ENCODE results near the gene SLITRK3.

SLITRK3 gene

GRCh38 chr3:165195640-165196576 lies at the start of gene SLITRK3:
SLITRK3 (minus strand) TSS chr3:165196384; CDS start chr3:165190830, 5,554 bp downstream.
- no peak for DNase-seq (ENCODE audit: low read depth)

GRCh38 chr3:165243597-165243996 lies 47.4 kb upstream of the SLITRK3 start:
- DNase-seq (ENCODE audit: low read depth), result no peak

GRCh38 chr3:165233501-165234195 lies 37.5 kb upstream of the SLITRK3 start:
- no peak for DNase-seq (ENCODE audit: low read depth)

- no peak for DNase-seq (ENCODE audit: low read depth)
These were observed 29.4 kb upstream of the SLITRK3 start for GRCh38 chr3:165225604-165226003.

GRCh38 chr3:165217739-165218138 lies 21.6 kb upstream of the SLITRK3 start:
- no peak for DNase-seq (ENCODE audit: low read depth)

- DNase-seq (ENCODE audit: low read depth), result no peak
These were observed 16.4 kb upstream of the SLITRK3 start for GRCh38 chr3:165212580-165212979.

- DNase-seq (ENCODE audit: low read depth), result no peak
These were observed 15.5 kb upstream of the SLITRK3 start for GRCh38 chr3:165211721-165212120.

GRCh38 chr3:165210727-165211126 lies 14.5 kb upstream of the SLITRK3 start:
- no peak for DNase-seq (ENCODE audit: low read depth)

GRCh38 chr3:165210132-165210531 lies 13.9 kb upstream of the SLITRK3 start:
- no peak for DNase-seq (ENCODE audit: low read depth)

- peak; percentile 68 for DNase-seq (ENCODE audit: low read depth)
These were observed 10.5 kb upstream of the SLITRK3 start for GRCh38 chr3:165206454-165207266.

- no peak for DNase-seq (ENCODE audit: low read depth)
These were observed 8.3 kb upstream of the SLITRK3 start for GRCh38 chr3:165204445-165204844.

GRCh38 chr3:165202995-165203394 lies 6.8 kb upstream of the SLITRK3 start:
- DNase-seq (ENCODE audit: low read depth), result no peak

GRCh38 chr3:165201964-165202363 lies 5.8 kb upstream of the SLITRK3 start:
- no peak for DNase-seq (ENCODE audit: low read depth)

GRCh38 chr3:165197481-165197800 lies 1.3 kb upstream of the SLITRK3 start:
- no peak for DNase-seq (ENCODE audit: low read depth)

- DNase-seq (ENCODE audit: low read depth), result no peak
These were observed 645 bp upstream of the SLITRK3 start for GRCh38 chr3:165196577-165197480.

GRCh38 chr3:165195241-165195639 lies 944 bp downstream of the SLITRK3 start:
- no peak for DNase-seq (ENCODE audit: low read depth)

- no peak for DNase-seq (ENCODE audit: low read depth)
These were observed 1.5 kb downstream of the SLITRK3 start for GRCh38 chr3:165194511-165195240.

- no peak for DNase-seq (ENCODE audit: low read depth)
These were observed 2.6 kb downstream of the SLITRK3 start for GRCh38 chr3:165193366-165194254.

GRCh38 chr3:165192610-165193192 lies 3.5 kb downstream of the SLITRK3 start:
- no peak for DNase-seq (ENCODE audit: low read depth)

All from fibroblast of the conjunctiva (primary cell).